Fibroblast of lung (primary cell): ENCODE data around the gene STX5. TPM values are rescaled to one million over a fixed set of nuclear protein-coding genes. Genes with fewer than 3 reads are reported as not detected.
A peak's percentile ranks its signal among the peaks of the same experiment; 100 is the strongest.

ENCODE experiments used
- DNase-seq, 2 donors: peaks; one replicate each; pipeline versions ENCODE4 v3.0.0 to v3.0.0-alpha.2; 2010; ENCODE audit warnings: low read depth in 2 of 2
- H2AFZ ChIP-seq: 2 replicates; pipeline ENCODE4 v1.5.1; 2012; ENCODE audit warnings: low read length, control low read depth, inconsistent platforms
- H3K27ac ChIP-seq: 2 replicates; pipeline ENCODE4 v1.5.1; 2011; ENCODE audit warnings: low read length, control low read depth; ENCODE audit not compliant: insufficient read depth
- H3K27me3 ChIP-seq: 2 replicates; pipeline ENCODE4 v1.5.1; 2011; ENCODE audit warnings: mild to moderate bottlenecking, low read length; ENCODE audit not compliant: control insufficient read depth, insufficient read depth
- H3K36me3 ChIP-seq: 2 replicates; pipeline ENCODE4 v1.5.1; 2011; ENCODE audit warnings: low read length; ENCODE audit not compliant: control insufficient read depth, insufficient read depth
- H3K4me1 ChIP-seq: 2 replicates; pipeline ENCODE4 v1.5.1; 2011; ENCODE audit warnings: low read length; ENCODE audit not compliant: control insufficient read depth, insufficient read depth; ENCODE audit errors: extremely low read depth
- H3K4me2 ChIP-seq: 2 replicates; pipeline ENCODE4 v1.5.1; 2011; ENCODE audit warnings: low read length, control low read depth; ENCODE audit not compliant: insufficient read depth; ENCODE audit errors: extremely low read depth
- H3K4me3 ChIP-seq, 4 experiments: fragments of 200-600 bp in 1 of 4; sonication (generic) in 1 of 4; replicated peaks in 1 of 4; 2 replicates each; pipeline ENCODE4 v1.5.1; 2011 to 2016; ENCODE audit warnings: low read length in 4 of 4, low read depth in 3 of 4, mild to moderate bottlenecking in 3 of 4, control low read depth in 2 of 4, inconsistent platforms in 1 of 4, mixed read lengths in 1 of 4; ENCODE audit not compliant: insufficient read depth in 1 of 4; ENCODE audit errors: control extremely low read depth in 1 of 4
- H3K79me2 ChIP-seq: 2 replicates; pipeline ENCODE4 v1.5.1; 2012; ENCODE audit warnings: mild to moderate bottlenecking, low read length, inconsistent platforms; ENCODE audit not compliant: control insufficient read depth, insufficient read depth
- H3K9ac ChIP-seq: 2 replicates; pipeline ENCODE4 v1.5.1; 2011; ENCODE audit warnings: mild to moderate bottlenecking, low read length, control low read depth; ENCODE audit not compliant: insufficient read depth
- H3K9me3 ChIP-seq: 2 replicates; pipeline ENCODE4 v1.5.1; 2012; ENCODE audit warnings: low read depth, low read length; ENCODE audit not compliant: control insufficient read depth, insufficient read depth
- H4K20me1 ChIP-seq: 2 replicates; pipeline ENCODE4 v1.5.1; 2011; ENCODE audit warnings: low read length; ENCODE audit not compliant: control insufficient read depth, insufficient read depth; ENCODE audit errors: extremely low read depth
- CTCF ChIP-seq, 2 donors: IDR thresholded peaks in 1 of 2; conservative IDR thresholded peaks in 1 of 2; 1 replicate in 1 of 2; 2 replicates in 1 of 2; pipeline ENCODE4 v1.5.1; 2011 to 2012; ENCODE audit warnings: low read length in 2 of 2, control low read depth in 1 of 2, inconsistent platforms in 1 of 2, low read depth in 1 of 2, mild to moderate bottlenecking in 1 of 2
- EZH2 ChIP-seq: IDR thresholded peaks from 2 replicates; pipeline ENCODE4 v1.5.1; 2012; ENCODE audit warnings: low read length, control low read depth, mild to moderate bottlenecking; ENCODE audit errors: missing control alignments
- polyA plus RNA-seq, 2 donors: library from polyadenylated mRNA; depleted of rRNA in 1 of 2; stranded (reverse) in 1 of 2; unstranded in 1 of 2; fragments of >200 nt; gene quantifications; 2 replicates each; pipeline ENCODE4 v1.2.1, GENCODE V29; 2011 to 2012; ENCODE audit warnings: missing spikeins in 1 of 2
- total RNA-seq: library from RNA; depleted of rRNA; stranded (reverse); fragments of >200 nt; gene quantifications from 2 replicates; pipeline ENCODE4 v1.2.1, GENCODE V29; 2014

STX5 gene
- total and polyA plus RNA-seq, 2 donors (not counting 1 experiment from before 2014, with no cell fraction given) = 44.9 to 48.9 TPM

GRCh38 chr11:62810748-62811147, 21.1 kb downstream of the STX5 start:
- TF ChIP-seq CTCF (conservative IDR thresholded peaks at IDR 0.05 in 1 of 2, IDR thresholded peaks at IDR 0.05 in 1 of 2; ENCODE audit: low read depth in 1 of 2, low read length in 2 of 2) = no peak
- TF ChIP-seq EZH2 = no peak
- H3K36me3 ChIP-seq = no peaks in the 10 kb centered on the region
- H3K27me3 ChIP-seq = no peaks in the 10 kb centered on the region
- H2AFZ ChIP-seq = no peak overlapping the region
- peaks cover 15% of the 10 kb centered on the region for H3K4me1 ChIP-seq
- H3K4me3 ChIP-seq = no peak overlapping the region
- no peak overlapping the region for H3K9ac ChIP-seq
- H3K9me3 ChIP-seq = no peaks in the 10 kb centered on the region
- no peak for DNase-seq
- H3K27ac ChIP-seq = no peak overlapping the region
- no peaks in the 10 kb centered on the region for H3K79me2 ChIP-seq
- no peaks in the 10 kb centered on the region for H4K20me1 ChIP-seq
- H3K4me2 ChIP-seq = no peak overlapping the region

- Histone ChIP-seq H3K79me2 (peaks cover 24% of the 10 kb centered on the region), H2AFZ (no peak overlapping the region), H3K27me3 (no peaks in the 10 kb centered on the region), H3K9ac (no peak overlapping the region), H3K27ac (peak overlapping the region; percentile 75), H3K4me2 (peak overlapping the region; percentile 49), H3K36me3 (peaks cover 4% of the 10 kb centered on the region), H3K4me3 (no peak overlapping the region), H3K4me1 (peaks cover 18% of the 10 kb centered on the region), H4K20me1 (no peaks in the 10 kb centered on the region), H3K9me3 (no peaks in the 10 kb centered on the region)
- no peak for TF ChIP-seq CTCF (conservative IDR thresholded peaks at IDR 0.05 in 1 of 2, IDR thresholded peaks at IDR 0.05 in 1 of 2; ENCODE audit: low read depth in 1 of 2, low read length in 2 of 2)
- no peak for TF ChIP-seq EZH2
- peak; percentile 25 to 37 for DNase-seq
These were observed 25.2 kb downstream of the STX5 start for GRCh38 chr11:62806611-62807121.

- Histone ChIP-seq H3K79me2 (peaks cover 24% of the 10 kb centered on the region), H2AFZ (no peak overlapping the region), H3K4me2 (peak overlapping the region; percentile 95), H4K20me1 (no peaks in the 10 kb centered on the region), H3K9me3 (no peaks in the 10 kb centered on the region), H3K4me3 (peak overlapping the region; percentile 82 to 91 (median 84)), H3K36me3 (peaks cover 10% of the 10 kb centered on the region), H3K27me3 (no peaks in the 10 kb centered on the region), H3K9ac (no peak overlapping the region), H3K4me1 (peaks cover 18% of the 10 kb centered on the region), H3K27ac (peak overlapping the region; percentile 75)
- peak in 1 of 2 donors; percentile 59 for DNase-seq
- no peak for TF ChIP-seq CTCF (conservative IDR thresholded peaks at IDR 0.05 in 1 of 2, IDR thresholded peaks at IDR 0.05 in 1 of 2; ENCODE audit: low read depth in 1 of 2, low read length in 2 of 2)
These were observed 25.9 kb downstream of the STX5 start for GRCh38 chr11:62805961-62806441.
